HEK293T (cell line): ENCODE results near the gene MUC12.

ENCODE experiments used
- ARNT ChIP-seq: fragments of 450-650 bp; IDR thresholded peaks from 2 replicates; pipeline ENCODE4 v1.6.1; 2017; ENCODE audit warnings: mild to moderate bottlenecking
- ELF4 ChIP-seq: fragments of 450-650 bp; IDR thresholded peaks from 2 replicates; pipeline ENCODE4 v1.6.1; 2017; ENCODE audit warnings: antibody characterized with exemption
- FOXK2 ChIP-seq: fragments of 450-650 bp; IDR thresholded peaks from 2 replicates; pipeline ENCODE4 v1.6.1; 2016; ENCODE audit warnings: mild to moderate bottlenecking
- FOXM1 ChIP-seq: fragments of 450-650 bp; IDR thresholded peaks from 2 replicates; pipeline ENCODE4 v1.6.1; 2017; ENCODE audit warnings: mild to moderate bottlenecking, borderline replicate concordance
- PKNOX1 ChIP-seq: fragments of 450-650 bp; IDR thresholded peaks from 2 replicates; pipeline ENCODE4 v1.6.1; 2016
- SP1 ChIP-seq: fragments of 450-650 bp; IDR thresholded peaks from 2 replicates; pipeline ENCODE4 v1.6.1; 2017
- ZNF384 ChIP-seq: fragments of 450-650 bp; IDR thresholded peaks from 2 replicates; pipeline ENCODE4 v1.6.1; 2016

GRCh38 chr7:100965045-100965722, 4.2 kb upstream of the MUC12 start:
- TF ChIP-seq FOXK2 (no peak), FOXM1 (no peak), ARNT (no peak), ZNF384 (no peak), SP1 (no peak), PKNOX1 (no peak), ELF4 (no peak)
